ENCODE results near the gene MARVELD1. TPM values are rescaled to one million over a fixed set of nuclear protein-coding genes. Genes with fewer than 3 reads are reported as not detected.

Gene MARVELD1
- total and polyA plus RNA-seq, 2 of the 13 experiments (the other 11 are each of a cell fraction or from before 2014, with no cell fraction given): not detected

DNA sequence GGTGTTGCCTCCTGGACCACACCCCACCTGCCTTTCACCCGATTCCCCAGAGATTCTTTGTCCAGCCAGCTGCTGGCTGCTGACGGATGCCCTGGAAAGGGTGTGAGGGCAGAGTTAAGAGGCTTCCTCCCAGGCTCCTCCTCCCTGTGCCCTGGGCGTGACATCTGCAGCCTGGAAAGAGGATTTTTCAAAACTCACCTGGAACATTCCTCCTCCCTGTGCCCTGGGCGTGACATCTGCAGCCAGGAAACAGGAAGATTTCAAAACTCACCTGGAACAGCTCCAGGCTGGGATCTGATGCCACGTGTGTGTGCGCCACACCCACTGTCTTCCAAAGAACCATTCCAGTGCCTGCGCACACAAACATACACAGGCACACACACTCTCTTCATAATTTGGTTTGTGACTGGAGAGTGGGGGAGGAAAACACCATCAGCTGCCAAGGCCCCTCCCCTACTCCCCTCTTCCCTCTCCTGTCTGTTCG is 5.2 kb downstream of the MARVELD1 start (continued):
- no peak for TF ChIP-seq FOXC1 (CRISPR knock-in tag; IDR thresholded peaks at IDR 0.05; ENCODE audit: borderline replicate concordance)
- TF ChIP-seq ELF1 (CRISPR knock-in tag; IDR thresholded peaks at IDR 0.05): no peak
- TF ChIP-seq, protein P1, sequence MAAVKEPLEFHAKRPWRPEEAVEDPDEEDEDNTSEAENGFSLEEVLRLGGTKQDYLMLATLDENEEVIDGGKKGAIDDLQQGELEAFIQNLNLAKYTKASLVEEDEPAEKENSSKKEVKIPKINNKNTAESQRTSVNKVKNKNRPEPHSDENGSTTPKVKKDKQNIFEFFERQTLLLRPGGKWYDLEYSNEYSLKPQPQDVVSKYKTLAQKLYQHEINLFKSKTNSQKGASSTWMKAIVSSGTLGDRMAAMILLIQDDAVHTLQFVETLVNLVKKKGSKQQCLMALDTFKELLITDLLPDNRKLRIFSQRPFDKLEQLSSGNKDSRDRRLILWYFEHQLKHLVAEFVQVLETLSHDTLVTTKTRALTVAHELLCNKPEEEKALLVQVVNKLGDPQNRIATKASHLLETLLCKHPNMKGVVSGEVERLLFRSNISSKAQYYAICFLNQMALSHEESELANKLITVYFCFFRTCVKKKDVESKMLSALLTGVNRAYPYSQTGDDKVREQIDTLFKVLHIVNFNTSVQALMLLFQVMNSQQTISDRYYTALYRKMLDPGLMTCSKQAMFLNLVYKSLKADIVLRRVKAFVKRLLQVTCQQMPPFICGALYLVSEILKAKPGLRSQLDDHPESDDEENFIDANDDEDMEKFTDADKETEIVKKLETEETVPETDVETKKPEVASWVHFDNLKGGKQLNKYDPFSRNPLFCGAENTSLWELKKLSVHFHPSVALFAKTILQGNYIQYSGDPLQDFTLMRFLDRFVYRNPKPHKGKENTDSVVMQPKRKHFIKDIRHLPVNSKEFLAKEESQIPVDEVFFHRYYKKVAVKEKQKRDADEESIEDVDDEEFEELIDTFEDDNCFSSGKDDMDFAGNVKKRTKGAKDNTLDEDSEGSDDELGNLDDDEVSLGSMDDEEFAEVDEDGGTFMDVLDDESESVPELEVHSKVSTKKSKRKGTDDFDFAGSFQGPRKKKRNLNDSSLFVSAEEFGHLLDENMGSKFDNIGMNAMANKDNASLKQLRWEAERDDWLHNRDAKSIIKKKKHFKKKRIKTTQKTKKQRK (IDR thresholded peaks at IDR 0.05; ENCODE audit: low read length): no peak
- TF ChIP-seq SKI (IDR thresholded peaks at IDR 0.05; ENCODE audit: partially characterized antibody): no peak
- no peak for TF ChIP-seq POLR2AphosphoS2 (IDR thresholded peaks at IDR 0.05; ENCODE audit: low read depth, low read length)
- no peak for TF ChIP-seq DNMT3B (CRISPR knock-in tag; conservative IDR thresholded peaks at IDR 0.05)
- TF ChIP-seq, protein P2, sequence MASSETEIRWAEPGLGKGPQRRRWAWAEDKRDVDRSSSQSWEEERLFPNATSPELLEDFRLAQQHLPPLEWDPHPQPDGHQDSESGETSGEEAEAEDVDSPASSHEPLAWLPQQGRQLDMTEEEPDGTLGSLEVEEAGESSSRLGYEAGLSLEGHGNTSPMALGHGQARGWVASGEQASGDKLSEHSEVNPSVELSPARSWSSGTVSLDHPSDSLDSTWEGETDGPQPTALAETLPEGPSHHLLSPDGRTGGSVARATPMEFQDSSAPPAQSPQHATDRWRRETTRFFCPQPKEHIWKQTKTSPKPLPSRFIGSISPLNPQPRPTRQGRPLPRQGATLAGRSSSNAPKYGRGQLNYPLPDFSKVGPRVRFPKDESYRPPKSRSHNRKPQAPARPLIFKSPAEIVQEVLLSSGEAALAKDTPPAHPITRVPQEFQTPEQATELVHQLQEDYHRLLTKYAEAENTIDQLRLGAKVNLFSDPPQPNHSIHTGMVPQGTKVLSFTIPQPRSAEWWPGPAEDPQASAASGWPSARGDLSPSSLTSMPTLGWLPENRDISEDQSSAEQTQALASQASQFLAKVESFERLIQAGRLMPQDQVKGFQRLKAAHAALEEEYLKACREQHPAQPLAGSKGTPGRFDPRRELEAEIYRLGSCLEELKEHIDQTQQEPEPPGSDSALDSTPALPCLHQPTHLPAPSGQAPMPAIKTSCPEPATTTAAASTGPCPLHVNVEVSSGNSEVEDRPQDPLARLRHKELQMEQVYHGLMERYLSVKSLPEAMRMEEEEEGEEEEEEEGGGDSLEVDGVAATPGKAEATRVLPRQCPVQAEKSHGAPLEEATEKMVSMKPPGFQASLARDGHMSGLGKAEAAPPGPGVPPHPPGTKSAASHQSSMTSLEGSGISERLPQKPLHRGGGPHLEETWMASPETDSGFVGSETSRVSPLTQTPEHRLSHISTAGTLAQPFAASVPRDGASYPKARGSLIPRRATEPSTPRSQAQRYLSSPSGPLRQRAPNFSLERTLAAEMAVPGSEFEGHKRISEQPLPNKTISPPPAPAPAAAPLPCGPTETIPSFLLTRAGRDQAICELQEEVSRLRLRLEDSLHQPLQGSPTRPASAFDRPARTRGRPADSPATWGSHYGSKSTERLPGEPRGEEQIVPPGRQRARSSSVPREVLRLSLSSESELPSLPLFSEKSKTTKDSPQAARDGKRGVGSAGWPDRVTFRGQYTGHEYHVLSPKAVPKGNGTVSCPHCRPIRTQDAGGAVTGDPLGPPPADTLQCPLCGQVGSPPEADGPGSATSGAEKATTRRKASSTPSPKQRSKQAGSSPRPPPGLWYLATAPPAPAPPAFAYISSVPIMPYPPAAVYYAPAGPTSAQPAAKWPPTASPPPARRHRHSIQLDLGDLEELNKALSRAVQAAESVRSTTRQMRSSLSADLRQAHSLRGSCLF (CRISPR knock-in tag; IDR thresholded peaks at IDR 0.05; ENCODE audit: borderline replicate concordance): no peak
- TF ChIP-seq ZBTB1 (CRISPR knock-in tag; IDR thresholded peaks at IDR 0.05; ENCODE audit: borderline replicate concordance): no peak
- 0 out of 3 replicates have a peak, but pooled peaks have one; percentile 32 for TF ChIP-seq MXI1 (IDR thresholded peaks at IDR 0.05; ENCODE audit: borderline replicate concordance, low read depth, low read length)
- no peak for TF ChIP-seq MATR3 (CRISPR knock-in tag; IDR thresholded peaks at IDR 0.05)
- TF ChIP-seq ZNF790 (CRISPR knock-in tag; IDR thresholded peaks at IDR 0.05; ENCODE audit: borderline replicate concordance): no peak
- no peak for TF ChIP-seq SP2 (CRISPR knock-in tag; IDR thresholded peaks at IDR 0.05)
- no peak for TF ChIP-seq PRPF4 (IDR thresholded peaks at IDR 0.05; ENCODE audit: low read depth, low read length, poor library complexity, severe bottlenecking)
- TF ChIP-seq, protein P3, sequence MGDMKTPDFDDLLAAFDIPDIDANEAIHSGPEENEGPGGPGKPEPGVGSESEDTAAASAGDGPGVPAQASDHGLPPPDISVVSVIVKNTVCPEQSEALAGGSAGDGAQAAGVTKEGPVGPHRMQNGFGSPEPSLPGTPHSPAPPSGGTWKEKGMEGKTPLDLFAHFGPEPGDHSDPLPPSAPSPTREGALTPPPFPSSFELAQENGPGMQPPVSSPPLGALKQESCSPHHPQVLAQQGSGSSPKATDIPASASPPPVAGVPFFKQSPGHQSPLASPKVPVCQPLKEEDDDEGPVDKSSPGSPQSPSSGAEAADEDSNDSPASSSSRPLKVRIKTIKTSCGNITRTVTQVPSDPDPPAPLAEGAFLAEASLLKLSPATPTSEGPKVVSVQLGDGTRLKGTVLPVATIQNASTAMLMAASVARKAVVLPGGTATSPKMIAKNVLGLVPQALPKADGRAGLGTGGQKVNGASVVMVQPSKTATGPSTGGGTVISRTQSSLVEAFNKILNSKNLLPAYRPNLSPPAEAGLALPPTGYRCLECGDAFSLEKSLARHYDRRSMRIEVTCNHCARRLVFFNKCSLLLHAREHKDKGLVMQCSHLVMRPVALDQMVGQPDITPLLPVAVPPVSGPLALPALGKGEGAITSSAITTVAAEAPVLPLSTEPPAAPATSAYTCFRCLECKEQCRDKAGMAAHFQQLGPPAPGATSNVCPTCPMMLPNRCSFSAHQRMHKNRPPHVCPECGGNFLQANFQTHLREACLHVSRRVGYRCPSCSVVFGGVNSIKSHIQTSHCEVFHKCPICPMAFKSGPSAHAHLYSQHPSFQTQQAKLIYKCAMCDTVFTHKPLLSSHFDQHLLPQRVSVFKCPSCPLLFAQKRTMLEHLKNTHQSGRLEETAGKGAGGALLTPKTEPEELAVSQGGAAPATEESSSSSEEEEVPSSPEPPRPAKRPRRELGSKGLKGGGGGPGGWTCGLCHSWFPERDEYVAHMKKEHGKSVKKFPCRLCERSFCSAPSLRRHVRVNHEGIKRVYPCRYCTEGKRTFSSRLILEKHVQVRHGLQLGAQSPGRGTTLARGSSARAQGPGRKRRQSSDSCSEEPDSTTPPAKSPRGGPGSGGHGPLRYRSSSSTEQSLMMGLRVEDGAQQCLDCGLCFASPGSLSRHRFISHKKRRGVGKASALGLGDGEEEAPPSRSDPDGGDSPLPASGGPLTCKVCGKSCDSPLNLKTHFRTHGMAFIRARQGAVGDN (CRISPR knock-in tag; IDR thresholded peaks at IDR 0.05): peak; percentile 43
- TF ChIP-seq RARG (CRISPR knock-in tag; IDR thresholded peaks at IDR 0.05; ENCODE audit: low read depth): no peak
- 0 out of 2 replicates have a peak, but pooled peaks have one; percentile 34 for TF ChIP-seq RARA (CRISPR knock-in tag; IDR thresholded peaks at IDR 0.05)

Data from HepG2 (cell line).